Measurements from ENCODE around the gene HTRA3. TPM values are rescaled to one million over a fixed set of nuclear protein-coding genes. Genes with fewer than 3 reads are reported as not detected.

Gene HTRA3
- total and polyA plus RNA-seq, 10 donors, result 0.26 to 5.5 (median 2.5) TPM

GRCh38 chr4:8343262-8343966 lies 73.9 kb downstream of the HTRA3 start:
- Histone ChIP-seq H3K36me3 (no peaks in the 10 kb centered on the region), H3K27me3 (replicated peaks in 1 of 7) (peaks cover 0 to 33% (median 0%) of the 10 kb centered on the region in 7 donors), H3K4me3 (no peak overlapping the region), H3K27ac (no peak overlapping the region), H3K4me1 (peaks cover 0 to 12% (median 0%) of the 10 kb centered on the region in 6 donors), H3K9me3 (no peaks in the 10 kb centered on the region)
- no peak for DNase-seq
- TF ChIP-seq POLR2A (IDR thresholded peaks at IDR 0.05), result no peak
- no peak for TF ChIP-seq CTCF (IDR thresholded peaks at IDR 0.05 in 8 of 11, conservative IDR thresholded peaks at IDR 0.05 in 3 of 11)
- TF ChIP-seq POLR2AphosphoS5 (IDR thresholded peaks at IDR 0.05), result no peak
- intact Hi-C loops (cut with DNase I; ENCODE audit: low total_unique reads), result no loop called here
- WGBS, 5 donors, result 88 to 96% (median 92%) methylated on average over 25 to 28 of the region's 28 CpGs

- intact Hi-C loops (cut with DNase I; ENCODE audit: low total_unique reads), result no loop called here
- H3K27ac ChIP-seq, result no peak overlapping the region
- 88 to 95% (median 90%) methylated on average over 8 to 11 of the region's 11 CpGs for WGBS, 5 donors
- DNase-seq, result no peak
- H3K27me3 ChIP-seq (replicated peaks in 1 of 7), result peaks cover 0 to 33% (median 0%) of the 10 kb centered on the region in 7 donors
- H3K4me3 ChIP-seq, result no peak overlapping the region
- no peaks in the 10 kb centered on the region for H3K36me3 ChIP-seq
- TF ChIP-seq POLR2AphosphoS5 (IDR thresholded peaks at IDR 0.05) (no peak), POLR2A (IDR thresholded peaks at IDR 0.05) (no peak), CTCF (IDR thresholded peaks at IDR 0.05 in 8 of 11, conservative IDR thresholded peaks at IDR 0.05 in 3 of 11) (no peak)
- peaks cover 0 to 12% (median 0%) of the 10 kb centered on the region in 6 donors for H3K4me1 ChIP-seq
- no peaks in the 10 kb centered on the region for H3K9me3 ChIP-seq
These were observed 74.4 kb downstream of the HTRA3 start for GRCh38 chr4:8343967-8344331.

GRCh38 chr4:8344377-8344776 lies 74.8 kb downstream of the HTRA3 start:
- peaks cover 0 to 33% (median 0%) of the 10 kb centered on the region in 7 donors for H3K27me3 ChIP-seq (replicated peaks in 1 of 7)
- no peak for TF ChIP-seq POLR2A (IDR thresholded peaks at IDR 0.05)
- no peak for TF ChIP-seq CTCF (IDR thresholded peaks at IDR 0.05 in 8 of 11, conservative IDR thresholded peaks at IDR 0.05 in 3 of 11)
- TF ChIP-seq POLR2AphosphoS5 (IDR thresholded peaks at IDR 0.05), result no peak
- DNase-seq, result no peak
- no peaks in the 10 kb centered on the region for H3K36me3 ChIP-seq
- 52 to 70% (median 66%) methylated on average over 13 to 14 of the region's 14 CpGs for WGBS, 5 donors
- H3K27ac ChIP-seq, result no peak overlapping the region
- no peak overlapping the region for H3K4me3 ChIP-seq
- H3K4me1 ChIP-seq, result peaks cover 0 to 12% (median 0%) of the 10 kb centered on the region in 6 donors
- intact Hi-C loops (cut with DNase I; ENCODE audit: low total_unique reads), result no loop called here
- no peaks in the 10 kb centered on the region for H3K9me3 ChIP-seq

- no peak overlapping the region for H3K4me3 ChIP-seq
- H3K4me1 ChIP-seq, result peaks cover 0 to 12% (median 0%) of the 10 kb centered on the region in 6 donors
- TF ChIP-seq POLR2A (IDR thresholded peaks at IDR 0.05), result no peak
- no peak for TF ChIP-seq CTCF (IDR thresholded peaks at IDR 0.05 in 8 of 11, conservative IDR thresholded peaks at IDR 0.05 in 3 of 11)
- TF ChIP-seq POLR2AphosphoS5 (IDR thresholded peaks at IDR 0.05), result no peak
- intact Hi-C loops (cut with DNase I; ENCODE audit: low total_unique reads), result no loop called here
- no peaks in the 10 kb centered on the region for H3K9me3 ChIP-seq
- H3K27ac ChIP-seq, result no peak overlapping the region
- DNase-seq, result no peak
- H3K36me3 ChIP-seq, result no peaks in the 10 kb centered on the region
- H3K27me3 ChIP-seq (replicated peaks in 1 of 7), result peaks cover 0 to 28% (median 0%) of the 10 kb centered on the region in 7 donors
- WGBS, 5 donors, result 90 to 95% (median 93%) methylated on average over 33 to 34 of the region's 34 CpGs
These were observed 75.7 kb downstream of the HTRA3 start for GRCh38 chr4:8345053-8345945.
